Loucy (cell line): Measurements from ENCODE around the gene RPTOR.

Source experiments
- EZH2phosphoT487 ChIP-seq: fragments of 200-600 bp; IDR thresholded peaks from 2 replicates; pipeline ENCODE4 v1.6.1; 2018; ENCODE audit warnings: antibody characterized with exemption, mild to moderate bottlenecking, moderate library complexity, borderline replicate concordance
- TF ChIP-seq, protein P1 (sequence below): fragments of 200-600 bp; sonication (generic); conservative IDR thresholded peaks from 2 replicates; pipeline ENCODE4 v1.5.1; 2014; ENCODE audit warnings: mild to moderate bottlenecking, antibody characterized with exemption, low read length

DNA sequence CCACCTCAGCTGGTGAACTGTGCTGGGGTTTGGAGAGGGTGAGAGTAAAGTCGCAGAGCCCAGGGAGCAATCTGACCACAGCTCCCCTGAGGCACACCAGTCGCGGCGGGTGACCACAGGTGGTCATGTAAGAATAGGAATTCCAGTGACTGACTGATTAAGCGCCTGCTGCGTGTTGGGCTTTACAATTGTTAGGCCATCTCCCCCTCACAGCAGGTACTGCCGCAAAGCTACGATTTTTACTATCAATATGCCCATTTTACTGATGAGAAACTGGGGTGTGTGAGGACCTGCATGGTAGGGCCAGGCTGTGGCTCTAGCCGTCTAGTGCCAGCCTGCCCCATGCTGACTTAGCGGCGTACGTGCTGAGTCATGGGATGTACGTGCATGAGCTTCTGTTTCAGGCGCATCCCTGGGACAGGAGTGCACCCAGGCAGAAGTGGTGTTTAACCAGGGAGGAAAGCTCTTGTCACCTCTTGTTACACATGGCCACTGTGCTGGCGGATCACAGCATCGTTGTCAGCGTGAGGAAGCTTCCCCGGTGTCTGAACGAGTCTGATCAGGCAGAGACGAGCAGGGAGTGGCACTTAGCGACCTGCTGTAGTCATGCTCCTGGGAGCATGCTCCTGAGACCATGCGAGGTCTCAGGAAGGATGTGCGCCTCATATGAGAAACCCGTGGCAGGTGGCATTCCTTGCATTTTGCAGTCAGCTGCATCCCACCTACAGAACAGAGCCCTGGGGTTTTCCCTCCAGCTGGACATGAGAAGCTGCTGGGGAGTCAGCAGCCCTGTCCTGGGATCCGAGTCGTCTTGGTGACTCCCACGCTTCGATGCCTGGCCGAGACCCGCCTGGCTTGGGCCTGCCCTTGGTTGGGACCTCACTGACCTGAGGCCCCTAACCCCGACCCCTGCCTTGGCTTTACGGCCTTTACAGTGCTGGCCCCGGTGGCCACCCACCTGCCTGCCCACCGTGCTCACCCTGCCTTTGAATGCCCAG lies 283.3 kb downstream of the RPTOR start:
- TF ChIP-seq, protein P1, sequence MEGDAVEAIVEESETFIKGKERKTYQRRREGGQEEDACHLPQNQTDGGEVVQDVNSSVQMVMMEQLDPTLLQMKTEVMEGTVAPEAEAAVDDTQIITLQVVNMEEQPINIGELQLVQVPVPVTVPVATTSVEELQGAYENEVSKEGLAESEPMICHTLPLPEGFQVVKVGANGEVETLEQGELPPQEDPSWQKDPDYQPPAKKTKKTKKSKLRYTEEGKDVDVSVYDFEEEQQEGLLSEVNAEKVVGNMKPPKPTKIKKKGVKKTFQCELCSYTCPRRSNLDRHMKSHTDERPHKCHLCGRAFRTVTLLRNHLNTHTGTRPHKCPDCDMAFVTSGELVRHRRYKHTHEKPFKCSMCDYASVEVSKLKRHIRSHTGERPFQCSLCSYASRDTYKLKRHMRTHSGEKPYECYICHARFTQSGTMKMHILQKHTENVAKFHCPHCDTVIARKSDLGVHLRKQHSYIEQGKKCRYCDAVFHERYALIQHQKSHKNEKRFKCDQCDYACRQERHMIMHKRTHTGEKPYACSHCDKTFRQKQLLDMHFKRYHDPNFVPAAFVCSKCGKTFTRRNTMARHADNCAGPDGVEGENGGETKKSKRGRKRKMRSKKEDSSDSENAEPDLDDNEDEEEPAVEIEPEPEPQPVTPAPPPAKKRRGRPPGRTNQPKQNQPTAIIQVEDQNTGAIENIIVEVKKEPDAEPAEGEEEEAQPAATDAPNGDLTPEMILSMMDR: no peak
- no peak for TF ChIP-seq EZH2phosphoT487
